GM12878 (cell line): Measurements from ENCODE around the gene BMP7. TPM values are rescaled to one million over a fixed set of nuclear protein-coding genes. Genes with fewer than 3 reads are reported as not detected.

Experiments used
- ATAC-seq: fragments of 200-7000 bp; cut with Tn5 transposase; 3 replicates; pipeline ENCODE4 v1.9.1; 2020; ENCODE audit warnings: mild to moderate bottlenecking, moderate library complexity
- BruUV-seq: library from RNA; stranded (reverse); fragments of 400-500 nt; replicated peaks from 2 replicates; lab custom pipeline; 2021; lab: Mats Ljungman, UMichigan
- CTCF ChIA-PET: fragments of 300-600 bp; sonication (Branson Sonifier 250); formaldehyde crosslinking; extraction: SDS; loops from one replicate; lab custom pipeline; 2021; ENCODE audit warnings: inconsistent platforms; lab: Yijun Ruan, JAX
- POLR2A ChIA-PET: fragments of 350-600 bp; formaldehyde crosslinking; extraction: SDS; loops from one replicate; lab custom pipeline; 2021; ENCODE audit warnings: inconsistent platforms; lab: Charles Lee
- RAD21 ChIA-PET: fragments of 300-600 bp; sonication (Branson Sonifier 250); formaldehyde crosslinking; loops from one replicate; lab custom pipeline; 2023; ENCODE audit warnings: antibody characterized with exemption; ENCODE audit not compliant: unreplicated experiment; lab: Charles Lee
- SMC1A ChIA-PET: fragments of 300-600 bp; sonication (Branson Sonifier 250); formaldehyde crosslinking; loops from one replicate; lab custom pipeline; 2023; ENCODE audit not compliant: unreplicated experiment, uncharacterized antibody; lab: Charles Lee
- DNase-seq: peaks from one replicate; pipeline ENCODE4 v3.0.0-alpha.2; 2011; ENCODE audit warnings: low read depth, low spot score
- FAIRE-seq: peaks from 3 replicates; lab custom pipeline; 2011; peaks lifted over from hg19 to GRCh38; lab: Jason Lieb, UNC
- H2AFZ ChIP-seq: 2 replicates; pipeline ENCODE4 v1.6.0; 2011; ENCODE audit warnings: low read depth, low read length, control low read depth; ENCODE audit not compliant: control insufficient read depth
- H3K27ac ChIP-seq: 2 replicates; pipeline ENCODE4 v1.5.1; 2011; ENCODE audit warnings: control low read depth; ENCODE audit not compliant: control insufficient read depth, insufficient read depth
- H3K27me3 ChIP-seq, 2 experiments: replicated peaks in 1 of 2; 2 replicates each; pipeline versions ENCODE4 v1.6.0 to v1.6.1; 2011; ENCODE audit warnings: low read length in 1 of 2; ENCODE audit not compliant: control insufficient read depth in 2 of 2, insufficient read depth in 2 of 2
- H3K36me3 ChIP-seq, 2 experiments: 2 replicates each; pipeline ENCODE4 v1.5.1; 2011; ENCODE audit warnings: low read length in 1 of 2; ENCODE audit not compliant: control insufficient read depth in 2 of 2, insufficient read depth in 2 of 2
- H3K4me1 ChIP-seq: 2 replicates; pipeline ENCODE4 v1.6.1; 2011; ENCODE audit warnings: mild to moderate bottlenecking, low read length, moderate library complexity, mixed read lengths; ENCODE audit not compliant: control insufficient read depth, insufficient read depth
- H3K4me2 ChIP-seq: 2 replicates; pipeline ENCODE4 v1.6.0; 2011; ENCODE audit warnings: control low read depth; ENCODE audit not compliant: control insufficient read depth, insufficient read depth
- H3K4me3 ChIP-seq: fragments of 200-600 bp; sonication (generic); 2 replicates; pipeline ENCODE4 v1.5.1; 2016
- H3K79me2 ChIP-seq: 2 replicates; pipeline ENCODE4 v1.6.0; 2011; ENCODE audit warnings: low read length; ENCODE audit not compliant: control insufficient read depth, insufficient read depth
- H3K9ac ChIP-seq: 2 replicates; pipeline ENCODE4 v1.8.0; 2011; ENCODE audit warnings: low read length, control low read depth, mixed read lengths; ENCODE audit not compliant: control insufficient read depth, insufficient read depth
- H3K9me3 ChIP-seq: replicated peaks from 3 replicates; pipeline ENCODE4 v1.5.1; 2011; ENCODE audit warnings: mild to moderate bottlenecking, low read length; ENCODE audit not compliant: control insufficient read depth, insufficient read depth
- H4K20me1 ChIP-seq: 2 replicates; pipeline ENCODE4 v1.6.0; 2011; ENCODE audit not compliant: control insufficient read depth, insufficient read depth
- CHD4 ChIP-seq: fragments of 200-600 bp; sonication (generic); IDR thresholded peaks from 2 replicates; pipeline ENCODE4 v1.6.1; 2016; ENCODE audit warnings: mild to moderate bottlenecking
- ETV6 ChIP-seq, 2 experiments: fragments of 450-650 bp in 1 of 2; IDR thresholded peaks in 1 of 2; conservative IDR thresholded peaks in 1 of 2; 2 replicates each; pipeline ENCODE4 v1.6.1; 2014; ENCODE audit warnings: antibody characterized with exemption in 1 of 2, borderline replicate concordance in 1 of 2, low read depth in 1 of 2, mild to moderate bottlenecking in 1 of 2, moderate library complexity in 1 of 2
- MEF2B ChIP-seq: fragments of 450-650 bp; IDR thresholded peaks from 2 replicates; pipeline ENCODE4 v1.6.1; 2018; ENCODE audit warnings: mild to moderate bottlenecking, moderate library complexity; ENCODE audit not compliant: partially characterized antibody, poor library complexity, severe bottlenecking
- NFXL1 ChIP-seq: fragments of 450-650 bp; IDR thresholded peaks from 2 replicates; pipeline ENCODE4 v1.6.1; 2017; ENCODE audit warnings: antibody characterized with exemption, mild to moderate bottlenecking, borderline replicate concordance
- NR2F1 ChIP-seq: fragments of 450-650 bp; conservative IDR thresholded peaks from 2 replicates; pipeline ENCODE4 v1.6.1; 2017; ENCODE audit warnings: mild to moderate bottlenecking
- NRF1 ChIP-seq: conservative IDR thresholded peaks from 2 replicates; pipeline ENCODE4 v1.6.1; 2011; ENCODE audit warnings: mild to moderate bottlenecking, low read depth, low read length, improper control_type of control experiment
- ZBED1 ChIP-seq: IDR thresholded peaks from 2 replicates; pipeline ENCODE4 v1.6.1; 2016; ENCODE audit warnings: borderline replicate concordance
- WGBS: methylation state at CpG from one replicate; pipeline ENCODE4 v1.1.6; 2016; ENCODE audit warnings: low lambda C conversion rate; ENCODE audit not compliant: insufficient replicate concordance, insufficient coverage; ENCODE audit errors: missing lambda C conversion rate; 5-methylcytosine and 5-hydroxymethylcytosine counted together
- in situ Hi-C: fragments of 300-500 bp; cut with MboI; formaldehyde crosslinking; loops from 9 replicates; pipeline ENCODE4 v1.14.3; 2018; ENCODE audit warnings: mixed read lengths
- intact Hi-C: fragments of 100-400 bp; cut with micrococcal nuclease; formaldehyde crosslinking; loops from one replicate; pipeline ENCODE4 v1.14.2; 2022; ENCODE audit not compliant: unreplicated experiment
- polyA plus RNA-seq, 11 experiments: library from polyadenylated mRNA; depleted of rRNA in 4 of 11; unstranded in 6 of 11; stranded (reverse) in 5 of 11; fragments of >200 nt; fragmentation: Nextera tagmentation in 4 of 11; fragmentation: Illumina TruSeq in 1 of 11; extraction: Ambion mirVana in 4 of 11; extraction: Trizol in 1 of 11; gene quantifications; 1 replicate in 1 of 11; 2 replicates in 10 of 11; pipeline versions ENCODE4 v1.2.1 to v1.2.3, GENCODE V29; 2011 to 2016; ENCODE audit warnings: inconsistent platforms in 2 of 11, missing spikeins in 2 of 11, low read depth in 1 of 11
- total RNA-seq, 4 experiments: library from RNA; depleted of rRNA in 3 of 4; stranded (reverse); fragments of >200 nt in 3 of 4; fragmentation: Illumina TruSeq in 1 of 4; extraction: Trizol in 1 of 4; gene quantifications; 2 replicates each; pipeline versions ENCODE4 v1.2.1 to v1.2.3, GENCODE V29; 2013 to 2021
- TF ChIP-seq, protein P1 (sequence below): fragments of 450-650 bp; IDR thresholded peaks from 2 replicates; pipeline ENCODE4 v1.6.1; 2017; ENCODE audit warnings: mild to moderate bottlenecking
- TF ChIP-seq, protein P2 (sequence below): fragments of 450-650 bp; formaldehyde crosslinking; IDR thresholded peaks from 2 replicates; pipeline ENCODE4 v1.5.0; 2022; ENCODE audit warnings: mild to moderate bottlenecking, missing genetic modification characterization

Gene BMP7
- total and polyA plus RNA-seq, 10 of the 15 experiments (the other 5 are each of a cell fraction or from before 2014, with no cell fraction given) = 0.18 to 0.51 (median 0.28) TPM; not detected in 7

DNA sequence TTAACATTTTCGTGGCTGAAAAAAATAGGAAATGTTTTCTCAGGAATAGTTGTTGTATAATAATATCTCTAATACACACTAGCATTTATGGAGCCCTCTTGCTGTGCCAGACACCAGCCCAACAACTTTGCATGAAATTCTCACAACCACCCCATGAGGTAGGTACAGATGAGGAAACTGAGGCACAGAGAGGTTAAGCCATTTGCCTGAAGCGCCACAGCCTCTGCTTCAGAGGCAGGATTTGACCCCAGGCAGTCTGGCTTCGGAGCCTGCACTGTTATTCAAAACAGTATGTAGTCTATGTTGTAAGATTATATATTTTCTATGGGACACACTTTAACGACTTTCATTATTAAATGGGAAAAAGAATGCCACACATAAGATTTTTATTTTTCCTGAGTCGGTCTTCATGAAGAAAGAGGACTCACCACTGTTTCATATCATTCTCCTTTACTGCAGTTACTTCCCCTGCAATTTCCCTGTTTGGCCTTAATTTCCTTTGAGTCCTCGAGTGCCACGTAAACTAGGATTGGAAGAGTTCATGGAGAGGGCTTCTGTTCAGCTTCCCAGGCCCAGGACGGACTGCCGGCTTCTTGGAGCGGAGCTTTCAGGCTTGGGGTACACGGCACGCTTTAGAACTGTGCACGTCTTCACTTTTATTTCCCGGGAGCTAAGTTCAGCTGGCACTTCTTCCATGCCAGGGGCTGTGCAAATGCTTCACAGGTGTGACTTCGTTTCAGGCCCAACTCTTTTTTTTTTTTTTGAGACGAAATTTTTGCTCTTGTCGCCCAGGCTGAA lies 128.0 kb downstream of the BMP7 start:
- RAD21 ChIA-PET = no interaction called here
- Histone ChIP-seq H3K4me1 (no peaks in the 10 kb centered on the region), H2AFZ (no peak overlapping the region), H3K4me2 (no peak overlapping the region), H3K9me3 (no peaks in the 10 kb centered on the region), H3K4me3 (no peak overlapping the region), H3K9ac (no peak overlapping the region), H3K27me3 (peaks cover 0 to 2% of the 10 kb centered on the region in 2 experiments; a peak in 2 of 4 replicates), H4K20me1 (no peaks in the 10 kb centered on the region), H3K27ac (no peak overlapping the region), H3K36me3 (no peaks in the 10 kb centered on the region), H3K79me2 (no peaks in the 10 kb centered on the region)
- SMC1A ChIA-PET = no interaction called here
- POLR2A ChIA-PET = no interaction called here
- CTCF ChIA-PET = no interaction called here
- 46% methylated on average over 14 of the region's 17 CpGs for WGBS
- intact Hi-C loops (no loop called here), in situ Hi-C loops (no loop called here)
- no peak for DNase-seq
- BruUV-seq = no TSS peak
- FAIRE-seq = no peak
- TF ChIP-seq NFXL1 (0 out of 2 replicates have a peak, but pooled peaks have one; percentile 13), ZBED1 (no peak), NR2F1 (no peak), NRF1 (no peak)
- ATAC-seq = no peak

DNA sequence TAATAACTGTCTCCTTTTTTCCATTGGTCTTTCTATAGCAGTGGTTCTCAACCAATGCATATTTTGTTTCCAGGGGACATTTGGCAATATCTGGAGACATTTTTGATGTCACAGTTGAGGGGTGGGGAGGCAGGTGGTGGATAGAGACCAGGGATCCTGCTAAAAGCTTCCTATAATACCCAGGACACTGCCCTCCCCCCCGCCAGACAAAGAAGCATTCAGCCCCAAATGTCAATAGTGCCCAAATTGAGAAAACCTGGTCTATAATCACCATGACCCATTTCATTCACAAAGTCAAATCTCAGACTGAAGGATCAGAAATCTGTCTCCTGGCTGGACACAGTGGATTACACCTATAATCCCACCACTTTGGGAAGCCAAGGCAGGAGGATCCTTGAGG lies 128.8 kb downstream of the BMP7 start:
- no peak for FAIRE-seq
- BruUV-seq = no TSS peak
- Histone ChIP-seq H2AFZ (no peak overlapping the region), H3K4me1 (no peaks in the 10 kb centered on the region), H3K27me3 (peaks cover 0 to 1% of the 10 kb centered on the region in 2 experiments; a peak in 2 of 4 replicates), H4K20me1 (no peaks in the 10 kb centered on the region), H3K79me2 (no peaks in the 10 kb centered on the region), H3K4me3 (no peak overlapping the region), H3K9me3 (no peaks in the 10 kb centered on the region), H3K9ac (no peak overlapping the region), H3K36me3 (no peaks in the 10 kb centered on the region), H3K4me2 (no peak overlapping the region), H3K27ac (no peak overlapping the region)
- intact Hi-C loops (no loop called here), in situ Hi-C loops (no loop called here)
- ChIA-PET CTCF (no interaction called here), POLR2A (no interaction called here), SMC1A (no interaction called here), RAD21 (no interaction called here)
- TF ChIP-seq MEF2B (no peak), ETV6 (conservative IDR thresholded peaks at IDR 0.05 in 1 of 2, IDR thresholded peaks at IDR 0.05 in 1 of 2; ENCODE audit: borderline replicate concordance in 1 of 2, low read depth in 1 of 2) (0 out of 4 replicates have a peak, but pooled peaks of 1 of the 2 experiments have one; percentile 12), NFXL1 (no peak), CHD4 (no peak)
- TF ChIP-seq, protein P1, sequence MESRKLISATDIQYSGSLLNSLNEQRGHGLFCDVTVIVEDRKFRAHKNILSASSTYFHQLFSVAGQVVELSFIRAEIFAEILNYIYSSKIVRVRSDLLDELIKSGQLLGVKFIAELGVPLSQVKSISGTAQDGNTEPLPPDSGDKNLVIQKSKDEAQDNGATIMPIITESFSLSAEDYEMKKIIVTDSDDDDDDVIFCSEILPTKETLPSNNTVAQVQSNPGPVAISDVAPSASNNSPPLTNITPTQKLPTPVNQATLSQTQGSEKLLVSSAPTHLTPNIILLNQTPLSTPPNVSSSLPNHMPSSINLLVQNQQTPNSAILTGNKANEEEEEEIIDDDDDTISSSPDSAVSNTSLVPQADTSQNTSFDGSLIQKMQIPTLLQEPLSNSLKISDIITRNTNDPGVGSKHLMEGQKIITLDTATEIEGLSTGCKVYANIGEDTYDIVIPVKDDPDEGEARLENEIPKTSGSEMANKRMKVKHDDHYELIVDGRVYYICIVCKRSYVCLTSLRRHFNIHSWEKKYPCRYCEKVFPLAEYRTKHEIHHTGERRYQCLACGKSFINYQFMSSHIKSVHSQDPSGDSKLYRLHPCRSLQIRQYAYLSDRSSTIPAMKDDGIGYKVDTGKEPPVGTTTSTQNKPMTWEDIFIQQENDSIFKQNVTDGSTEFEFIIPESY = no peak
- TF ChIP-seq, protein P2, sequence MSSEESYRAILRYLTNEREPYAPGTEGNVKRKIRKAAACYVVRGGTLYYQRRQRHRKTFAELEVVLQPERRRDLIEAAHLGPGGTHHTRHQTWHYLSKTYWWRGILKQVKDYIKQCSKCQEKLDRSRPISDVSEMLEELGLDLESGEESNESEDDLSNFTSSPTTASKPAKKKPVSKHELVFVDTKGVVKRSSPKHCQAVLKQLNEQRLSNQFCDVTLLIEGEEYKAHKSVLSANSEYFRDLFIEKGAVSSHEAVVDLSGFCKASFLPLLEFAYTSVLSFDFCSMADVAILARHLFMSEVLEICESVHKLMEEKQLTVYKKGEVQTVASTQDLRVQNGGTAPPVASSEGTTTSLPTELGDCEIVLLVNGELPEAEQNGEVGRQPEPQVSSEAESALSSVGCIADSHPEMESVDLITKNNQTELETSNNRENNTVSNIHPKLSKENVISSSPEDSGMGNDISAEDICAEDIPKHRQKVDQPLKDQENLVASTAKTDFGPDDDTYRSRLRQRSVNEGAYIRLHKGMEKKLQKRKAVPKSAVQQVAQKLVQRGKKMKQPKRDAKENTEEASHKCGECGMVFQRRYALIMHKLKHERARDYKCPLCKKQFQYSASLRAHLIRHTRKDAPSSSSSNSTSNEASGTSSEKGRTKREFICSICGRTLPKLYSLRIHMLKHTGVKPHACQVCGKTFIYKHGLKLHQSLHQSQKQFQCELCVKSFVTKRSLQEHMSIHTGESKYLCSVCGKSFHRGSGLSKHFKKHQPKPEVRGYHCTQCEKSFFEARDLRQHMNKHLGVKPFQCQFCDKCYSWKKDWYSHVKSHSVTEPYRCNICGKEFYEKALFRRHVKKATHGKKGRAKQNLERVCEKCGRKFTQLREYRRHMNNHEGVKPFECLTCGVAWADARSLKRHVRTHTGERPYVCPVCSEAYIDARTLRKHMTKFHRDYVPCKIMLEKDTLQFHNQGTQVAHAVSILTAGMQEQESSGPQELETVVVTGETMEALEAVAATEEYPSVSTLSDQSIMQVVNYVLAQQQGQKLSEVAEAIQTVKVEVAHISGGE (CRISPR knock-in tag) = no peak
- no peak for ATAC-seq
- 50% methylated on average over 1 of the region's 1 CpG for WGBS
- no peak for DNase-seq
